ENCODE data around the gene FOXP4.

- TF ChIP-seq EZH2 (IDR thresholded peaks at IDR 0.05; ENCODE audit: low read length, missing control alignments) (no peak), CTCF (conservative IDR thresholded peaks at IDR 0.05 in 1 of 2, IDR thresholded peaks at IDR 0.05 in 1 of 2; ENCODE audit: low read depth in 1 of 2, low read length in 2 of 2) (no peak)
These were observed 40.2 kb downstream of the FOXP4 start for GRCh38 chr6:41586252-41587007.

Data from fibroblast of lung (primary cell).